GM12878 (cell line): Measurements from ENCODE around the gene CLEC16A. TPM values are rescaled to one million over a fixed set of nuclear protein-coding genes. Genes with fewer than 3 reads are reported as not detected.

Experiments
- ATAC-seq: fragments of 200-7000 bp; cut with Tn5 transposase; 3 replicates; pipeline ENCODE4 v1.9.1; 2020; ENCODE audit warnings: mild to moderate bottlenecking, moderate library complexity
- BruUV-seq: library from RNA; stranded (reverse); fragments of 400-500 nt; replicated peaks from 2 replicates; lab custom pipeline; 2021; lab: Mats Ljungman, UMichigan
- CTCF ChIA-PET: fragments of 300-600 bp; sonication (Branson Sonifier 250); formaldehyde crosslinking; extraction: SDS; loops from one replicate; lab custom pipeline; 2021; ENCODE audit warnings: inconsistent platforms; lab: Yijun Ruan, JAX
- POLR2A ChIA-PET: fragments of 350-600 bp; formaldehyde crosslinking; extraction: SDS; loops from one replicate; lab custom pipeline; 2021; ENCODE audit warnings: inconsistent platforms; lab: Charles Lee
- RAD21 ChIA-PET: fragments of 300-600 bp; sonication (Branson Sonifier 250); formaldehyde crosslinking; loops from one replicate; lab custom pipeline; 2023; ENCODE audit warnings: antibody characterized with exemption; ENCODE audit not compliant: unreplicated experiment; lab: Charles Lee
- SMC1A ChIA-PET: fragments of 300-600 bp; sonication (Branson Sonifier 250); formaldehyde crosslinking; loops from one replicate; lab custom pipeline; 2023; ENCODE audit not compliant: unreplicated experiment, uncharacterized antibody; lab: Charles Lee
- DNase-seq: peaks from one replicate; pipeline ENCODE4 v3.0.0-alpha.2; 2011; ENCODE audit warnings: low read depth, low spot score
- FAIRE-seq: peaks from 3 replicates; lab custom pipeline; 2011; peaks lifted over from hg19 to GRCh38; lab: Jason Lieb, UNC
- H2AFZ ChIP-seq: 2 replicates; pipeline ENCODE4 v1.6.0; 2011; ENCODE audit warnings: low read depth, low read length, control low read depth; ENCODE audit not compliant: control insufficient read depth
- H3K27ac ChIP-seq: 2 replicates; pipeline ENCODE4 v1.5.1; 2011; ENCODE audit warnings: control low read depth; ENCODE audit not compliant: control insufficient read depth, insufficient read depth
- H3K27me3 ChIP-seq, 2 experiments: replicated peaks in 1 of 2; 2 replicates each; pipeline versions ENCODE4 v1.6.0 to v1.6.1; 2011; ENCODE audit warnings: low read length in 1 of 2; ENCODE audit not compliant: control insufficient read depth in 2 of 2, insufficient read depth in 2 of 2
- H3K36me3 ChIP-seq, 2 experiments: 2 replicates each; pipeline ENCODE4 v1.5.1; 2011; ENCODE audit warnings: low read length in 1 of 2; ENCODE audit not compliant: control insufficient read depth in 2 of 2, insufficient read depth in 2 of 2
- H3K4me1 ChIP-seq: 2 replicates; pipeline ENCODE4 v1.6.1; 2011; ENCODE audit warnings: mild to moderate bottlenecking, low read length, moderate library complexity, mixed read lengths; ENCODE audit not compliant: control insufficient read depth, insufficient read depth
- H3K4me2 ChIP-seq: 2 replicates; pipeline ENCODE4 v1.6.0; 2011; ENCODE audit warnings: control low read depth; ENCODE audit not compliant: control insufficient read depth, insufficient read depth
- H3K4me3 ChIP-seq: fragments of 200-600 bp; sonication (generic); 2 replicates; pipeline ENCODE4 v1.5.1; 2016
- H3K79me2 ChIP-seq: 2 replicates; pipeline ENCODE4 v1.6.0; 2011; ENCODE audit warnings: low read length; ENCODE audit not compliant: control insufficient read depth, insufficient read depth
- H3K9ac ChIP-seq: 2 replicates; pipeline ENCODE4 v1.8.0; 2011; ENCODE audit warnings: low read length, control low read depth, mixed read lengths; ENCODE audit not compliant: control insufficient read depth, insufficient read depth
- H3K9me3 ChIP-seq: replicated peaks from 3 replicates; pipeline ENCODE4 v1.5.1; 2011; ENCODE audit warnings: mild to moderate bottlenecking, low read length; ENCODE audit not compliant: control insufficient read depth, insufficient read depth
- H4K20me1 ChIP-seq: 2 replicates; pipeline ENCODE4 v1.6.0; 2011; ENCODE audit not compliant: control insufficient read depth, insufficient read depth
- CUX1 ChIP-seq: IDR thresholded peaks from 2 replicates; pipeline ENCODE4 v1.6.1; 2012; ENCODE audit warnings: improper control_type of control experiment, low read depth, low read length; ENCODE audit not compliant: insufficient replicate concordance
- DPF2 ChIP-seq: fragments of 450-650 bp; IDR thresholded peaks from 2 replicates; pipeline ENCODE4 v1.6.1; 2017; ENCODE audit warnings: mild to moderate bottlenecking
- ELK1 ChIP-seq: IDR thresholded peaks from 2 replicates; pipeline ENCODE4 v1.6.1; 2012; ENCODE audit warnings: low read depth, low read length, improper control_type of control experiment
- ESRRA ChIP-seq: IDR thresholded peaks from 2 replicates; pipeline ENCODE4 v1.6.1; 2012; ENCODE audit warnings: mild to moderate bottlenecking, low read length, improper control_type of control experiment
- GABPA ChIP-seq: IDR thresholded peaks from 2 replicates; pipeline ENCODE4 v1.6.1; 2014; ENCODE audit warnings: antibody characterized with exemption, low read depth, mild to moderate bottlenecking, inconsistent platforms
- KLF5 ChIP-seq: fragments of 450-650 bp; IDR thresholded peaks from 2 replicates; pipeline ENCODE4 v1.6.1; 2014; ENCODE audit warnings: mild to moderate bottlenecking; ENCODE audit not compliant: partially characterized antibody
- MTA2 ChIP-seq: fragments of 450-650 bp; IDR thresholded peaks from 2 replicates; pipeline ENCODE4 v1.6.1; 2016; ENCODE audit warnings: low read depth, mild to moderate bottlenecking, moderate library complexity
- NKRF ChIP-seq: fragments of 450-650 bp; conservative IDR thresholded peaks from 2 replicates; pipeline ENCODE4 v1.6.1; 2017; ENCODE audit warnings: mild to moderate bottlenecking, moderate library complexity
- PKNOX1 ChIP-seq: fragments of 450-650 bp; IDR thresholded peaks from 2 replicates; pipeline ENCODE4 v1.6.1; 2016; ENCODE audit warnings: mild to moderate bottlenecking
- PML ChIP-seq: IDR thresholded peaks from 2 replicates; pipeline ENCODE4 v1.6.1; 2012; ENCODE audit warnings: low read length, inconsistent platforms
- RELB ChIP-seq: fragments of 450-650 bp; IDR thresholded peaks from 2 replicates; pipeline ENCODE4 v1.6.1; 2017; ENCODE audit warnings: low read depth, mild to moderate bottlenecking, moderate library complexity
- RUNX3 ChIP-seq: IDR thresholded peaks from 2 replicates; pipeline ENCODE4 v1.6.1; 2012; ENCODE audit warnings: low read length, inconsistent platforms
- WGBS: methylation state at CpG from one replicate; pipeline ENCODE4 v1.1.6; 2016; ENCODE audit warnings: low lambda C conversion rate; ENCODE audit not compliant: insufficient replicate concordance, insufficient coverage; ENCODE audit errors: missing lambda C conversion rate; 5-methylcytosine and 5-hydroxymethylcytosine counted together
- in situ Hi-C: fragments of 300-500 bp; cut with MboI; formaldehyde crosslinking; loops from 9 replicates; pipeline ENCODE4 v1.14.3; 2018; ENCODE audit warnings: mixed read lengths
- intact Hi-C: fragments of 100-400 bp; cut with micrococcal nuclease; formaldehyde crosslinking; loops from one replicate; pipeline ENCODE4 v1.14.2; 2022; ENCODE audit not compliant: unreplicated experiment
- polyA plus RNA-seq, 11 experiments: library from polyadenylated mRNA; depleted of rRNA in 4 of 11; unstranded in 6 of 11; stranded (reverse) in 5 of 11; fragments of >200 nt; fragmentation: Nextera tagmentation in 4 of 11; fragmentation: Illumina TruSeq in 1 of 11; extraction: Ambion mirVana in 4 of 11; extraction: Trizol in 1 of 11; gene quantifications; 1 replicate in 1 of 11; 2 replicates in 10 of 11; pipeline versions ENCODE4 v1.2.1 to v1.2.3, GENCODE V29; 2011 to 2016; ENCODE audit warnings: inconsistent platforms in 2 of 11, missing spikeins in 2 of 11, low read depth in 1 of 11
- total RNA-seq, 4 experiments: library from RNA; depleted of rRNA in 3 of 4; stranded (reverse); fragments of >200 nt in 3 of 4; fragmentation: Illumina TruSeq in 1 of 4; extraction: Trizol in 1 of 4; gene quantifications; 2 replicates each; pipeline versions ENCODE4 v1.2.1 to v1.2.3, GENCODE V29; 2013 to 2021

Gene CLEC16A
- total and polyA plus RNA-seq, 10 of the 15 experiments (the other 5 are each of a cell fraction or from before 2014, with no cell fraction given), result 1.5 to 28.8 (median 19.2) TPM

- intact Hi-C loops (loop anchor here (2.0 to 10.0 kb wide), 2 partner anchors 15 to 591 kb away; no protein-coding TSS in a partner anchor), in situ Hi-C loops (loop anchor here (25.0 kb wide), 2 partner anchors 584 to 1759 kb away; no protein-coding TSS in a partner anchor)
- Histone ChIP-seq H3K4me2 (peak overlapping the region; percentile 86), H3K27me3 (no peaks in the 10 kb centered on the region), H2AFZ (no peak overlapping the region), H4K20me1 (peaks cover 10% of the 10 kb centered on the region), H3K9me3 (no peaks in the 10 kb centered on the region; the same call in 2 of the 3 replicates), H3K36me3 (peaks cover 29 to 55% of the 10 kb centered on the region in 2 experiments), H3K4me3 (peak overlapping the region; percentile 38; the same call in 1 of the 2 replicates), H3K27ac (peak overlapping the region; percentile 54), H3K4me1 (peaks cover 60% of the 10 kb centered on the region), H3K9ac (peak overlapping the region; percentile 47; the same call in 1 of the 2 replicates), H3K79me2 (peaks cover 30% of the 10 kb centered on the region)
- DNase-seq, result no peak
- ChIA-PET CTCF (interaction anchor here (0.8 to 2.8 kb wide), 6 partner anchors 9 to 26 kb away, joined by 3 to 13 read pairs (median 4); partner anchors contain the start of gene CIITA), RAD21 (interaction anchor here (0.8 to 3.9 kb wide), 9 partner anchors 12 to 156 kb away, joined by 3 to 39 read pairs (median 5); partner anchors contain the start of gene CIITA), SMC1A (interaction anchor here (0.7 to 4.3 kb wide), 8 partner anchors 9 to 143 kb away, joined by 3 to 37 read pairs (median 10); partner anchors contain the start of gene CIITA), POLR2A (interaction anchor here (1.0 to 3.5 kb wide), 7 partner anchors 12 to 157 kb away, joined by 3 to 24 read pairs (median 7); no protein-coding TSS in a partner anchor)
- peak; percentile 42 for ATAC-seq
- 11% methylated on average over 3 of the region's 3 CpGs for WGBS
- FAIRE-seq, result peak; percentile 27
- TSS peak; percentile 21 for BruUV-seq
- TF ChIP-seq PKNOX1, result no peak
- TF ChIP-seq ESRRA, result no peak
- TF ChIP-seq DPF2, result no peak
- no peak for TF ChIP-seq GABPA
- no peak for TF ChIP-seq CUX1
- TF ChIP-seq MTA2, result no peak
- TF ChIP-seq KLF5, result no peak
- TF ChIP-seq RUNX3, result peak; percentile 81
- TF ChIP-seq NKRF, result no peak
- no peak for TF ChIP-seq RELB
- TF ChIP-seq PML, result 0 out of 2 replicates have a peak, but pooled peaks have one; percentile 11
- TF ChIP-seq ELK1, result no peak
Observed at GRCh38 chr16:10896165-10896564, 48.2 kb upstream of the CLEC16A start.
